ENCODE results near the gene WSB1.
"Not testable (repeated sequence)": the region's sequence is repeated elsewhere in the genome, so short reads cannot be mapped to it uniquely, and the experiment has no call there.

DNA sequence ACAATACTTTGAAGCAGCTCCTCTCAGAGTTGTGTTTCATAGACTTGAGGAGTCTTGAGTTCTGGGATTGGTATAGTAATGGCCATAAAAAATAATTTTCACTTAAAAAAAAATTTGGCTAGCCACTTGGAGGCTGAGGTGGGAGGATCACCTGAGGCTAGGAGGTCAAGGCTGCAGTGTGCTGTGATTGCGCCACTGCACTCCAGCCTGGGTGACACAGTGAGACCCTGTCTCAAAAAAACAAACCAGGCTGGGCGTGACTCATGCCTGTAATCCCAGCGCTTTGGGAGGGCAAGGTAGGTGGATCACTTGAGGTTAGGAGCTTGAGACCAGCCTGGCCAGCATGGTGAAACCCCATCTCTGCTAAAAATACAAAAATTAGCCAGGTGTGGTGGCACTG is 14.8 kb upstream of the WSB1 start:
- TF ChIP-seq POLR2A, POLR2AphosphoS5 (IDR thresholded peaks at IDR 0.05; ENCODE audit: low read depth, low read length): not testable (repeated sequence)
